MCF 10A (cell line): ENCODE results near the gene FSTL3. TPM values are rescaled to one million over a fixed set of nuclear protein-coding genes. Genes with fewer than 3 reads are reported as not detected.

Source experiments
- BruUV-seq: library from RNA; stranded (reverse); fragments of 400-500 nt; replicated peaks from 2 replicates; lab custom pipeline; 2021; lab: Mats Ljungman, UMichigan
- CTCF ChIA-PET: fragments of 300-600 bp; sonication (Branson Sonifier 250); formaldehyde crosslinking; extraction: SDS; loops from one replicate; lab custom pipeline; 2021; ENCODE audit warnings: antibody characterized with exemption, inconsistent platforms; lab: Yijun Ruan, JAX
- POLR2A ChIA-PET: fragments of 300-600, 350-650 bp; sonication (Branson Sonifier 250); formaldehyde crosslinking; extraction: SDS; loops from one replicate; lab custom pipeline; 2020; ENCODE audit warnings: antibody characterized with exemption, inconsistent platforms; lab: Yijun Ruan, JAX
- DNase-seq: peaks from one replicate; pipeline ENCODE4 v3.0.0-alpha.2; 2018; ENCODE audit not compliant: unreplicated experiment
- H3K27ac Mint-ChIP-seq: one replicate; pipeline ENCODE4 v1.8.0; 2022; ENCODE audit warnings: mild to moderate bottlenecking, low read depth, mixed read lengths; ENCODE audit not compliant: unreplicated experiment
- H3K27me3 Mint-ChIP-seq: one replicate; pipeline ENCODE4 v1.8.0; 2022; ENCODE audit warnings: mixed read lengths; ENCODE audit not compliant: insufficient read depth, unreplicated experiment
- H3K36me3 Mint-ChIP-seq: one replicate; pipeline ENCODE4 v1.8.0; 2022; ENCODE audit warnings: mild to moderate bottlenecking, moderate library complexity, mixed read lengths; ENCODE audit not compliant: insufficient read depth, unreplicated experiment
- H3K4me1 Mint-ChIP-seq: one replicate; pipeline ENCODE4 v1.8.0; 2022; ENCODE audit warnings: mixed read lengths; ENCODE audit not compliant: insufficient read depth, unreplicated experiment
- H3K4me3 Mint-ChIP-seq: one replicate; pipeline ENCODE4 v1.8.0; 2022; ENCODE audit warnings: mild to moderate bottlenecking, moderate library complexity, mixed read lengths; ENCODE audit not compliant: unreplicated experiment
- H3K9me3 Mint-ChIP-seq: one replicate; pipeline ENCODE4 v1.8.0; 2022; ENCODE audit warnings: mixed read lengths; ENCODE audit not compliant: unreplicated experiment
- CTCF ChIP-seq: fragments of 200-600 bp; IDR thresholded peaks from one replicate; pipeline ENCODE4 v1.8.0; 2022; ENCODE audit warnings: antibody characterized with exemption, mild to moderate bottlenecking; ENCODE audit not compliant: unreplicated experiment
- intact Hi-C: fragments of 100-400 bp; cut with micrococcal nuclease; formaldehyde crosslinking; loops from 2 replicates; pipeline ENCODE4 v1.14.1; 2022
- total RNA-seq: library from RNA; stranded (reverse); gene quantifications from 2 replicates; pipeline ENCODE4 v1.2.3, GENCODE V29; 2022

FSTL3 gene
- total RNA-seq, 1 experiment from 2014 or later, result 183 TPM

- Mint-ChIP-seq H3K4me1 (no peaks in the 10 kb centered on the region), H3K36me3 (peaks cover 58% of the 10 kb centered on the region), H3K4me3 (no peak overlapping the region), H3K27ac (no peak overlapping the region), H3K9me3 (no peaks in the 10 kb centered on the region), H3K27me3 (no peaks in the 10 kb centered on the region)
- BruUV-seq, result no TSS peak
- ChIA-PET POLR2A (no interaction called here), CTCF (no interaction called here)
- DNase-seq, result no peak
- intact Hi-C loops, result no loop called here
- TF ChIP-seq CTCF, result no peak
These were observed 24.9 kb upstream of the FSTL3 start for GRCh38 chr19:651114-651818.

- CTCF ChIA-PET, result no interaction called here
- POLR2A ChIA-PET, result no interaction called here
- no peak overlapping the region for H3K27ac Mint-ChIP-seq
- H3K27me3 Mint-ChIP-seq, result no peaks in the 10 kb centered on the region
- no peaks in the 10 kb centered on the region for H3K9me3 Mint-ChIP-seq
- DNase-seq, result no peak
- H3K36me3 Mint-ChIP-seq, result peaks cover 58% of the 10 kb centered on the region
- no peaks in the 10 kb centered on the region for H3K4me1 Mint-ChIP-seq
- TF ChIP-seq CTCF, result no peak
- H3K4me3 Mint-ChIP-seq, result no peak overlapping the region
- intact Hi-C loops, result no loop called here
- BruUV-seq, result no TSS peak
These were observed 24.2 kb upstream of the FSTL3 start for GRCh38 chr19:651991-652390.

- intact Hi-C loops, result no loop called here
- TF ChIP-seq CTCF, result no peak
- Mint-ChIP-seq H3K27ac (no peak overlapping the region), H3K4me1 (no peaks in the 10 kb centered on the region), H3K27me3 (no peaks in the 10 kb centered on the region), H3K9me3 (no peaks in the 10 kb centered on the region), H3K4me3 (no peak overlapping the region), H3K36me3 (peaks cover 52% of the 10 kb centered on the region)
- BruUV-seq, result no TSS peak
- POLR2A ChIA-PET, result no interaction called here
- CTCF ChIA-PET, result interaction anchor here (0.6 kb wide), 1 partner anchor 119 kb away, joined by 3 read pairs; no protein-coding TSS in a partner anchor
- no peak for DNase-seq
These were observed 23.5 kb upstream of the FSTL3 start for GRCh38 chr19:652467-653389.

- intact Hi-C loops, result no loop called here
- no peaks in the 10 kb centered on the region for H3K4me1 Mint-ChIP-seq
- no peaks in the 10 kb centered on the region for H3K27me3 Mint-ChIP-seq
- TF ChIP-seq CTCF, result no peak
- no TSS peak for BruUV-seq
- no peak overlapping the region for H3K27ac Mint-ChIP-seq
- no peak for DNase-seq
- peaks cover 45% of the 10 kb centered on the region for H3K36me3 Mint-ChIP-seq
- CTCF ChIA-PET, result interaction anchor here (0.6 kb wide), 1 partner anchor 120 kb away, joined by 3 read pairs; no protein-coding TSS in a partner anchor
- H3K9me3 Mint-ChIP-seq, result no peaks in the 10 kb centered on the region
- POLR2A ChIA-PET, result no interaction called here
- no peak overlapping the region for H3K4me3 Mint-ChIP-seq
These were observed 22.8 kb upstream of the FSTL3 start for GRCh38 chr19:653425-653824.
